T-cell (primary cell): Measurements from ENCODE around the gene ADAM19. TPM values are rescaled to one million over a fixed set of nuclear protein-coding genes. Genes with fewer than 3 reads are reported as not detected.

Source experiments
- ATAC-seq, 4 experiments: fragments of 200-7000 bp in 3 of 4; fragments of 150-1000 bp in 1 of 4; cut with Tn5 transposase; replicated peaks in 1 of 4; 1 replicate in 3 of 4; 2 replicates in 1 of 4; pipeline ENCODE4 v1.10.0; 2021; ENCODE audit warnings: moderate library complexity in 3 of 4, mild to moderate bottlenecking in 2 of 4, moderate number of reproducible peaks in 1 of 4
- CTCF ChIA-PET, 2 donors: fragments of 300-600 bp; sonication (Branson Sonifier 250); formaldehyde crosslinking; loops; one replicate each; lab custom pipeline; 2022; ENCODE audit warnings: antibody characterized with exemption in 2 of 2; lab: Charles Lee
- POLR2A ChIA-PET, 2 donors: fragments of 300-600 bp; sonication (Branson Sonifier 250); formaldehyde crosslinking; loops; one replicate each; lab custom pipeline; 2022; ENCODE audit warnings: antibody characterized with exemption in 2 of 2; lab: Charles Lee
- DNase-seq, 35 experiments: peaks; one replicate each; pipeline versions ENCODE4 v3.0.0 to v3.0.0-alpha.2; 2013 to 2023
- H3K27ac ChIP-seq: one replicate; pipeline ENCODE4 v1.5.1; 2013; ENCODE audit warnings: low read length
- H3K27me3 ChIP-seq, 2 experiments: replicated peaks in 1 of 2; 1 replicate in 1 of 2; 2 replicates in 1 of 2; pipeline versions ENCODE4 v1.6.1 to v1.7.0; 2013; ENCODE audit warnings: low read length in 1 of 2, mixed read lengths in 1 of 2; ENCODE audit not compliant: control insufficient read depth in 2 of 2, insufficient read depth in 2 of 2; ENCODE audit errors: extremely low read depth in 1 of 2
- H3K36me3 ChIP-seq, 2 donors: 1 replicate in 1 of 2; 2 replicates in 1 of 2; pipeline versions ENCODE4 v1.6.1 to v1.7.0; 2013; ENCODE audit warnings: low read length in 1 of 2; ENCODE audit not compliant: control insufficient read depth in 2 of 2, insufficient read depth in 1 of 2; ENCODE audit errors: extremely low read depth in 1 of 2
- H3K4me1 ChIP-seq, 2 experiments: 1 replicate in 1 of 2; 2 replicates in 1 of 2; pipeline versions ENCODE4 v1.6.1 to v1.7.0; 2013; ENCODE audit warnings: low read length in 2 of 2, mixed read lengths in 1 of 2; ENCODE audit not compliant: insufficient read depth in 2 of 2, control insufficient read depth in 1 of 2; ENCODE audit errors: extremely low read depth in 1 of 2
- H3K4me3 ChIP-seq, 2 donors: 1 replicate in 1 of 2; 2 replicates in 1 of 2; pipeline versions ENCODE4 v1.5.1 to v1.7.0; 2013; ENCODE audit warnings: mild to moderate bottlenecking in 2 of 2, low read length in 1 of 2, moderate library complexity in 1 of 2; ENCODE audit not compliant: control insufficient read depth in 1 of 2; ENCODE audit errors: extremely low read depth in 1 of 2
- H3K9me3 ChIP-seq: 2 replicates; pipeline ENCODE4 v1.7.0; 2013
- H3K27ac Mint-ChIP-seq, 2 donors: one replicate each; pipeline ENCODE4 v1.8.0; 2020 to 2021; ENCODE audit warnings: mild to moderate bottlenecking in 2 of 2, mixed read lengths in 2 of 2
- H3K27me3 Mint-ChIP-seq, 2 donors: one replicate each; pipeline ENCODE4 v1.8.0; 2021 to 2022; ENCODE audit warnings: mixed read lengths in 2 of 2
- H3K36me3 Mint-ChIP-seq: one replicate; pipeline ENCODE4 v1.8.0; 2021; ENCODE audit warnings: mixed read lengths
- H3K4me1 Mint-ChIP-seq, 3 donors: one replicate each; pipeline ENCODE4 v1.8.0; 2020 to 2022; ENCODE audit warnings: mixed read lengths in 3 of 3, mild to moderate bottlenecking in 1 of 3
- H3K4me3 Mint-ChIP-seq, 3 donors: one replicate each; pipeline ENCODE4 v1.8.0; 2020 to 2022; ENCODE audit warnings: mild to moderate bottlenecking in 3 of 3, mixed read lengths in 3 of 3, moderate library complexity in 3 of 3
- H3K9me3 Mint-ChIP-seq, 3 donors: one replicate each; pipeline ENCODE4 v1.8.0; 2020 to 2022; ENCODE audit warnings: mixed read lengths in 3 of 3
- WGBS: methylation state at CpG from one replicate; pipeline ENCODE4 v1.1.5; 2013; ENCODE audit warnings: missing lambda C conversion rate; ENCODE audit not compliant: insufficient coverage; 5-methylcytosine and 5-hydroxymethylcytosine counted together
- total RNA-seq, 35 experiments: library from RNA in 6 of 35; stranded (reverse) in 6 of 35; fragments of 120-200 nt in 1 of 35; gene quantifications; one replicate each; pipeline versions ENCODE4 v1.2.1 to v1.2.4 and lab custom pipeline; 2013 to 2026

ADAM19 gene
- total RNA-seq, 5 donors from 2014 or later (not counting 1 experiment from before 2014, with no cell fraction given): 30.7 to 64.1 (median 41.8) TPM

DNA sequence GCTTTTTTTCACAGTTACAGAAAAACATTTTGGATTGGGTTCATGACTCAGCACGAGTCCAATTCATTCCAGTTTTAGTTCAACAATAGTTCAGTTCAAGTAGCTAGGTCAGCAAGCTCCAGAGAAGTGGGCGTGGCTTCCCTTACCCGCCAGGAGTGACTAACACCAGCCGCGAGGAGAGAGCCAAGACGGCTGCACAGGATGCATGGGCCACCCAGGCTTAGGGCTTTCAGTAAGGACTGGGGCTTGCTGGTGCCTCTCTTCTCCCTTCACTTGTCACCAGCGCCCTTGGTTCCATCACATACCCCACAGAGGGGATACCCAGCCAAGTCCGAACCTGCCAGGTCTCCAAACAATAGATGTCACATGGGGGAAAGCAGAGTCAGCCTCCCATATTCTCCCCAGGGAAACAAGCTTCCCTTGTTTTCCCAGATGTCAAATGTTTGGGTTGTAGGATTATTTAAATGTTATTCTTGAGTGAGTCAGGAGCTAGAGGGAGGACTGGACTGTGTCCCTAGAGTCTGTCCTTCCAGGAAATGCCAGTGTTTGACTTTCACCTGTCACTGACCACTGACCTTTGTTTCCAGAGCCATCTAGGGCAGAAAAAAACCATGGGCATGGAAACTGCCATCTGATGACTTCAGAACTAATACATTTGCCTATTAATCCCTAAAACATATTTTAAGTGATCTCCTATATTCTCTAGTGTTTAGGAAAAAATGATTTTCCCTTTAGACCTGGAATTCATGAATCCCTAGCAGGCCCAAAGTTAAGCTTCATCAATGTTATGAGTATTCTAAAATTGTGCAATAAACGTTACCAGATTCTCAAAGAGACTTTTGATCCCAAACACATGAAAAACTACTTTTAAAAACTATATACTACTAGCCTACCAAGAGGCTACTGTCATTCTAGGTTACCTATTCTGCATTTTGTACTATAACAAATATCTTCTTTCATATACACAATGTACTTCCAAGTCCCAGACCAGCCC, 63.6 kb downstream of the ADAM19 start:
- Mint-ChIP-seq H3K27me3 (no peaks in the 10 kb centered on the region), H3K36me3 (peaks cover 43% of the 10 kb centered on the region), H3K27ac (peak overlapping the region; percentile 62 to 67), H3K4me1 (peaks cover 0 to 29% (median 0%) of the 10 kb centered on the region in 3 donors), H3K4me3 (no peak overlapping the region), H3K9me3 (no peaks in the 10 kb centered on the region)
- no peaks in the 10 kb centered on the region for H3K9me3 ChIP-seq
- H3K27me3 ChIP-seq: no peaks in the 10 kb centered on the region
- peak in 2 of 35 experiments; percentile 11 to 26 for DNase-seq
- POLR2A ChIA-PET: interaction anchor here in 1 of 2 donors (0.6 kb wide), 1 partner anchor 39 kb away, joined by 3 read pairs; no protein-coding TSS in a partner anchor
- WGBS: 78% methylated on average over 5 of the region's 9 CpGs
- no peak overlapping the region for H3K4me3 ChIP-seq
- H3K4me1 ChIP-seq: peaks cover 0 to 3% of the 10 kb centered on the region in 2 experiments
- no peak overlapping the region for H3K27ac ChIP-seq
- CTCF ChIA-PET: interaction anchor here (0.7 to 1.0 kb wide), 2 partner anchors 8 to 49 kb away, joined by 3 to 4 read pairs; no protein-coding TSS in a partner anchor
- H3K36me3 ChIP-seq: peaks cover 0 to 14% of the 10 kb centered on the region in 2 donors
- ATAC-seq: peak in 1 of 4 experiments; percentile 55

DNA sequence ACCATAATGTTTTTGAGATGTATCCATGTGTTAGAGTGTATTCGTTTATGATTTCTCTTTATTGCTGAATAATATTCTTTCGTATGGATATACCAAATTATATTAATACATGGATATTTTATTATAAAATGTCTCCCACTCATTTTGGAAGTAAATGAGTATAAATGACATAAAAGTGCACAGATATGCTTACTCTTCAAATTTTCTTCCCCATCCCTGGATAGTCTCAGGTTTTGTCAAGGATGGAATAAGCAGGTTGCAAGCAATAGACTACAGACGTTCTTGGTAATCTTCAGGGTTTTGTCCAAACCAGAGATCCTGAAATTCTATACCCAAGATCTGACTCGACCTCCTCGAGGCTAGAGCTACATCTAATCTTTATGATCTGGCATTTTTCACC, 64.9 kb downstream of the ADAM19 start:
- no peak for DNase-seq
- peaks cover 4 to 38% (median 6%) of the 10 kb centered on the region in 3 donors for H3K4me1 Mint-ChIP-seq
- H3K9me3 ChIP-seq: no peaks in the 10 kb centered on the region
- H3K36me3 ChIP-seq: peaks cover 0 to 11% of the 10 kb centered on the region in 2 donors
- H3K27ac Mint-ChIP-seq: no peak overlapping the region
- ChIA-PET CTCF (no interaction called here), POLR2A (no interaction called here)
- no peak overlapping the region for H3K4me3 ChIP-seq
- H3K27me3 Mint-ChIP-seq: no peaks in the 10 kb centered on the region
- H3K36me3 Mint-ChIP-seq: peaks cover 52% of the 10 kb centered on the region
- WGBS: no CpG with 5 or more reads among the region's 5 CpGs
- no peaks in the 10 kb centered on the region for H3K27me3 ChIP-seq
- H3K4me1 ChIP-seq: peaks cover 2 to 5% of the 10 kb centered on the region in 2 experiments
- no peak overlapping the region for H3K27ac ChIP-seq
- ATAC-seq: no peak
- H3K9me3 Mint-ChIP-seq: no peaks in the 10 kb centered on the region
- no peak overlapping the region for H3K4me3 Mint-ChIP-seq

DNA sequence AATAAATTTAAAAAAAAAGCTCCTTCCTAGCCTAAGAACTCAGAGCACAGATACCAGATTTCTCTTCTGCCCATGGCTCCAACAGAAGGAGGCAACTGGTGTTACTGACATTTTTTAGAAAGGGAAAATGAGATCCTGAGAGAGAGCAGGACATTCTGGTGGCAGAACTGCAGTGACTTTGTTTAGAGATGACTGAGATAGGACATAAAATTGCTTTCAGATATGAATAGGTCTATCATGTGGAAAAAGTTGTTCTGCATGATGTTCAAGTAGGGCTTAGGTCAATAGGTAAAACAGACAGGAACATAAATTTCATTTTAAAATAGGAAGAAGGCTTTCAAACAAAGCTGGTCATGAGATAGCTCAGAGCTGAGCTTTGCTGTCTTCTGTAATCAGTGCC, 66.0 kb downstream of the ADAM19 start:
- POLR2A ChIA-PET: interaction anchor here in 1 of 2 donors (0.7 kb wide), 1 partner anchor 1143 kb away, joined by 3 read pairs; no protein-coding TSS in a partner anchor

DNA sequence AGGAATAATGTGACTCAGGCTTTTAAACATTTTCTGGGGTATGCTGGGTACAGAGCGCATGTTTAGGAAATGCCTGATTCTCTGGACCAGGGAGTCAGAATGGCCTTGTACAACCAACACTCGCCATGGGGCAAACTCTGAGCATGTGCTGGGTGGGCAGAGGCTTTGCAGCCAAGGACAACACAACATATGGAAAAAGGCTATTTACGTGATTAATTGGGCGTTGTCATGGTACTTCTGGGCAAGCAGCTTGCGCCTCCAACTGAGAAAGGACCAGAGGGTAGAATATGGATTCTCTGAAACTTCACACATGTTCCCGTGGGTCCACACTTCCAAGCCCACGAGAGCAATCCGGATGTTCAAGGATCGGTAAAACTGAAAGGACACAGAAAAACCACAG, 66.5 kb downstream of the ADAM19 start:
- POLR2A ChIA-PET: interaction anchor here in 1 of 2 donors (0.7 kb wide), 1 partner anchor 1143 kb away, joined by 3 read pairs; no protein-coding TSS in a partner anchor

More for the DNA sequence above, 66.0 kb downstream of the ADAM19 start:
- CTCF ChIA-PET: interaction anchor here in 1 of 2 donors (0.6 kb wide), 1 partner anchor 151 kb away, joined by 3 read pairs; no protein-coding TSS in a partner anchor
- Histone ChIP-seq H3K27me3 (no peaks in the 10 kb centered on the region), H3K27ac (no peak overlapping the region), H3K4me3 (no peak overlapping the region), H3K4me1 (peaks cover 2 to 5% of the 10 kb centered on the region in 2 experiments), H3K9me3 (no peaks in the 10 kb centered on the region), H3K36me3 (peaks cover 0 to 8% of the 10 kb centered on the region in 2 donors)
- Mint-ChIP-seq H3K9me3 (no peaks in the 10 kb centered on the region), H3K36me3 (peaks cover 56% of the 10 kb centered on the region), H3K4me1 (peaks cover 4 to 42% (median 6%) of the 10 kb centered on the region in 3 donors), H3K4me3 (no peak overlapping the region), H3K27me3 (no peaks in the 10 kb centered on the region), H3K27ac (peak overlapping the region; percentile 30 to 53)
- ATAC-seq: no peak
- DNase-seq: no peak

DNA sequence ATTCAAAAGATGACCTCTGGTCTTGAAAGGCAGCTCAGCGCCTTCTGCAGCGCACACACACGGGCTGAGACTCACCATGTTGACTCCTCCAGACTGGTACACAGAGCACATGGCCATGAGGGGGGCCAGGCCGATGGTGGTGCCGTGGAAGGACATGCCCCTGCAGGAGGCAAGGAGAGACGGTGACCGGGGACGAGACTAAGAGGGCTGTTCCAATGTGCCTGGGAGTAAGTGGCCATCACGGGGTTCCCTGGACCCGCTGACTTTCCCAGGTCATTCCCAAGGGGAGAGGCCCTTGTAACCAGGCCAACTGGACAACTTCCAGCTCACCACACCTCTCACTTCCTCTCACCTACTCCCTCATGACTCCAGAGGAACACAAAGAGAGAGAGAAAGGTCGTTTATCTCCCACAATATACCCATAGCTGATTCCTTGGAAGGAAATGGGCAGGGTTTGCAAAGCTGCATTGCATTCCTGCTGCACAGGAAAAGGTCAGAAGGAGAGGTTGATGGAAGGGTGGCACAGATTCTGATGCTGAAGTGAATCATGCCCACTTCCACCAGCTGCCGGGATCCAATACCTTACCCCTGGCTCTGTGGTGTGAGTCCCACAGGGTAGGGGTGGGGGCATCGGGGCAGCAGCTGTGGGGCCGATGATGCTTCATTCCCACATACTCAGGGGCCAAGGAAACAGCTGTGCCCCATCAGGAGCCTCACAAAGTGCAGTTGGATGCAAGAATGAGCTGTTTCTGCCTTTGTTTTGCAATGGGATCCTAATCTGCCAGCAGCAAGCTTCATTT, 68.4 kb downstream of the ADAM19 start:
- H3K27me3 ChIP-seq: no peaks in the 10 kb centered on the region
- POLR2A ChIA-PET: no interaction called here
- ATAC-seq (no peak), DNase-seq (no peak)
- peaks cover 2 to 5% of the 10 kb centered on the region in 2 experiments for H3K4me1 ChIP-seq
- no peak overlapping the region for H3K4me3 ChIP-seq
- no peaks in the 10 kb centered on the region for H3K9me3 ChIP-seq
- CTCF ChIA-PET: no interaction called here
- WGBS: 97% methylated on average over 8 of the region's 14 CpGs
- no peak overlapping the region for H3K27ac ChIP-seq
- peaks cover 4 to 43% (median 6%) of the 10 kb centered on the region in 3 donors for H3K4me1 Mint-ChIP-seq
- no peak overlapping the region for H3K4me3 Mint-ChIP-seq
- H3K36me3 Mint-ChIP-seq: peaks cover 52% of the 10 kb centered on the region
- H3K27ac Mint-ChIP-seq: peak overlapping the region in 1 of 2 donors; percentile 73
- no peaks in the 10 kb centered on the region for H3K9me3 Mint-ChIP-seq
- H3K36me3 ChIP-seq: peaks cover 0 to 20% of the 10 kb centered on the region in 2 donors
- no peaks in the 10 kb centered on the region for H3K27me3 Mint-ChIP-seq

More for the DNA sequence above, 66.5 kb downstream of the ADAM19 start:
- Mint-ChIP-seq H3K9me3 (no peaks in the 10 kb centered on the region), H3K4me1 (peaks cover 4 to 42% (median 6%) of the 10 kb centered on the region in 3 donors), H3K36me3 (peaks cover 56% of the 10 kb centered on the region), H3K4me3 (no peak overlapping the region), H3K27ac (peak overlapping the region in 1 of 2 donors; percentile 69), H3K27me3 (no peaks in the 10 kb centered on the region)
- H3K27me3 ChIP-seq: no peaks in the 10 kb centered on the region
- no peak overlapping the region for H3K4me3 ChIP-seq
- ATAC-seq (no peak), DNase-seq (no peak)
- WGBS: 92% methylated on average over 4 of the region's 9 CpGs
- CTCF ChIA-PET: no interaction called here
- H3K36me3 ChIP-seq: peaks cover 0 to 8% of the 10 kb centered on the region in 2 donors
- no peak overlapping the region for H3K27ac ChIP-seq
- peaks cover 2 to 5% of the 10 kb centered on the region in 2 experiments for H3K4me1 ChIP-seq
- H3K9me3 ChIP-seq: no peaks in the 10 kb centered on the region
